Retinal pigment epithelial cell (primary cell): ENCODE data around the gene DUXB.

Experiments
- DNase-seq: peaks from one replicate; pipeline ENCODE4 v3.0.0-alpha.2; 2010; ENCODE audit warnings: low read depth
- H3K4me3 ChIP-seq: 2 replicates; pipeline ENCODE4 v1.5.1; 2011; ENCODE audit warnings: mild to moderate bottlenecking, low read length, control low read depth, moderate library complexity
- CTCF ChIP-seq: conservative IDR thresholded peaks from 2 replicates; pipeline ENCODE4 v1.5.1; 2011; ENCODE audit warnings: low read depth, low read length, control low read depth, inconsistent platforms

The DUXB gene

GRCh38 chr16:75648265-75649076, 52.8 kb downstream of the DUXB start:
- peak overlapping the region; percentile 79 for H3K4me3 ChIP-seq
- DNase-seq = no peak
- TF ChIP-seq CTCF = no peak

- H3K4me3 ChIP-seq = peak within 1 kb of the TSS; percentile 79
- TF ChIP-seq CTCF = no peak
- DNase-seq = peak; percentile 65
Measured at GRCh38 chr16:75647492-75648264, 53.6 kb downstream of the DUXB start, which contains the start of the genes KARS1 and TERF2IP. TSS of gene KARS1 (minus strand) at chr16:75647665. CDS start at chr16:75647639, 26 bp downstream. TSS of gene TERF2IP (plus strand) at chr16:75647773. CDS start at chr16:75647883, 110 bp downstream.

- TF ChIP-seq CTCF = no peak
- H3K4me3 ChIP-seq = peak overlapping the region; percentile 79
Measured at GRCh38 chr16:75647112-75647491, 54.2 kb downstream of the DUXB start.

GRCh38 chr16:75644240-75645012, 56.8 kb downstream of the DUXB start:
- DNase-seq = no peak
- TF ChIP-seq CTCF = no peak

More at GRCh38 chr16:75647112-75647491, 54.2 kb downstream of the DUXB start:
- DNase-seq = no peak

More at GRCh38 chr16:75644240-75645012, 56.8 kb downstream of the DUXB start:
- no peak overlapping the region for H3K4me3 ChIP-seq
